GM19397 (cell line): ENCODE data around the gene BTAF1.
A peak's percentile ranks its signal among the peaks of the same experiment; 100 is the strongest.
"Not testable (repeated sequence)": the region's sequence is repeated elsewhere in the genome, so short reads cannot be mapped to it uniquely, and the experiment has no call there.

Experiments
- ATAC-seq: cut with Tn5 transposase; IDR thresholded peaks from one replicate; pipeline ENCODE4 v1.9.1; 2021; ENCODE audit warnings: mild to moderate bottlenecking, moderate library complexity; ENCODE audit not compliant: unreplicated experiment

Gene BTAF1

GRCh38 chr10:91923371-91924211, at the start of gene BTAF1:
BTAF1 (plus strand) TSS chr10:91923770; CDS start chr10:91924077, 307 bp downstream.
- peak; percentile 99 for ATAC-seq

- no peak for ATAC-seq
Measured at GRCh38 chr10:91875156-91875555, 48.4 kb upstream of the BTAF1 start.

- ATAC-seq: no peak
Measured at GRCh38 chr10:91875779-91876178, 47.8 kb upstream of the BTAF1 start.

GRCh38 chr10:91879515-91880170, 43.9 kb upstream of the BTAF1 start:
- ATAC-seq: no peak

GRCh38 chr10:91880310-91880709, 43.3 kb upstream of the BTAF1 start:
- ATAC-seq: no peak

GRCh38 chr10:91883549-91884444, 39.8 kb upstream of the BTAF1 start:
- no peak for ATAC-seq

GRCh38 chr10:91884536-91884935, 39.0 kb upstream of the BTAF1 start:
- ATAC-seq: no peak

GRCh38 chr10:91885362-91886079, 38.0 kb upstream of the BTAF1 start:
- ATAC-seq: no peak

- ATAC-seq: no peak
Measured at GRCh38 chr10:91886954-91887271, 36.7 kb upstream of the BTAF1 start.

- ATAC-seq: no peak
Measured at GRCh38 chr10:91887272-91888076, 36.1 kb upstream of the BTAF1 start.

GRCh38 chr10:91891125-91892001, 32.2 kb upstream of the BTAF1 start:
- no peak for ATAC-seq

GRCh38 chr10:91893051-91893450, 30.5 kb upstream of the BTAF1 start:
- no peak for ATAC-seq

GRCh38 chr10:91894261-91894685, 29.3 kb upstream of the BTAF1 start:
- not testable (repeated sequence) for ATAC-seq

GRCh38 chr10:91896212-91896756, 27.3 kb upstream of the BTAF1 start:
- no peak for ATAC-seq

- ATAC-seq: no peak
Measured at GRCh38 chr10:91897421-91897820, 26.1 kb upstream of the BTAF1 start.

GRCh38 chr10:91901784-91902677, 21.5 kb upstream of the BTAF1 start:
- ATAC-seq: no peak

GRCh38 chr10:91907033-91907594, 16.5 kb upstream of the BTAF1 start:
- no peak for ATAC-seq
